Neuronal stem cell (in vitro differentiated cells): ENCODE data around the gene LIN7B.

ENCODE experiments used
- DNase-seq: peaks from one replicate; pipeline ENCODE4 v3.0.0-alpha.2; 2013; ENCODE audit warnings: low spot score
- H2AFZ ChIP-seq: one replicate; pipeline ENCODE4 v1.6.1; 2013; ENCODE audit warnings: mild to moderate bottlenecking, low read length, inconsistent platforms
- H2AK5ac ChIP-seq: 2 replicates; pipeline ENCODE4 v1.6.1; 2013; ENCODE audit warnings: low read depth, mild to moderate bottlenecking, inconsistent platforms, low read length, moderate library complexity, mixed read lengths
- H2BK120ac ChIP-seq: 2 replicates; pipeline ENCODE4 v1.6.1; 2013; ENCODE audit warnings: low read depth, mild to moderate bottlenecking, inconsistent platforms, low read length, moderate library complexity, mixed read lengths
- H2BK12ac ChIP-seq: one replicate; pipeline ENCODE4 v1.6.1; 2013; ENCODE audit warnings: low read length, inconsistent platforms
- H2BK15ac ChIP-seq: 2 replicates; pipeline ENCODE4 v1.6.1; 2013; ENCODE audit warnings: mild to moderate bottlenecking, low read length, inconsistent platforms, mixed read lengths
- H2BK5ac ChIP-seq: one replicate; pipeline ENCODE4 v1.6.1; 2013; ENCODE audit warnings: inconsistent platforms, mild to moderate bottlenecking, low read length, moderate library complexity
- H3K14ac ChIP-seq: one replicate; pipeline ENCODE4 v1.6.1; 2013; ENCODE audit warnings: low read length, inconsistent platforms
- H3K18ac ChIP-seq: 2 replicates; pipeline ENCODE4 v1.6.1; 2013; ENCODE audit warnings: low read length, inconsistent platforms
- H3K23ac ChIP-seq: 2 replicates; pipeline ENCODE4 v1.6.1; 2013; ENCODE audit warnings: low read depth, mild to moderate bottlenecking, mixed read lengths, low read length, inconsistent platforms; ENCODE audit not compliant: poor library complexity
- H3K27ac ChIP-seq: replicated peaks from 3 replicates; pipeline ENCODE4 v1.5.1; 2013; ENCODE audit warnings: low read length, inconsistent platforms
- H3K27me3 ChIP-seq, 3 experiments: 2 replicates each; pipeline ENCODE4 v1.6.1; 2013; ENCODE audit warnings: low read length in 3 of 3, mild to moderate bottlenecking in 2 of 3, inconsistent platforms in 1 of 3, low read depth in 1 of 3, mixed read lengths in 1 of 3, moderate library complexity in 1 of 3; ENCODE audit not compliant: control insufficient read depth in 3 of 3, insufficient read depth in 3 of 3
- H3K36me3 ChIP-seq, 2 donors: replicated peaks in 1 of 2; 2 replicates each; pipeline ENCODE4 v1.6.1; 2013; ENCODE audit warnings: low read length in 2 of 2; ENCODE audit not compliant: control insufficient read depth in 2 of 2, insufficient read depth in 2 of 2
- H3K4ac ChIP-seq: 2 replicates; pipeline ENCODE4 v1.6.1; 2013; ENCODE audit warnings: inconsistent platforms, mild to moderate bottlenecking, low read length, moderate library complexity
- H3K4me1 ChIP-seq, 2 donors: 1 replicate in 1 of 2; 2 replicates in 1 of 2; pipeline ENCODE4 v1.6.1; 2013; ENCODE audit warnings: low read length in 2 of 2, low read depth in 1 of 2; ENCODE audit not compliant: control insufficient read depth in 2 of 2, insufficient read depth in 1 of 2
- H3K4me2 ChIP-seq: one replicate; pipeline ENCODE4 v1.6.1; 2013; ENCODE audit warnings: mild to moderate bottlenecking, low read length, inconsistent platforms; ENCODE audit not compliant: insufficient read depth, poor library complexity, severe bottlenecking
- H3K4me3 ChIP-seq, 2 donors: 2 replicates each; pipeline ENCODE4 v1.5.1; 2013; ENCODE audit warnings: low read length in 2 of 2, mild to moderate bottlenecking in 2 of 2, inconsistent platforms in 1 of 2, moderate library complexity in 1 of 2
- H3K79me1 ChIP-seq: one replicate; pipeline ENCODE4 v1.6.1; 2013; ENCODE audit warnings: low read depth, mild to moderate bottlenecking, inconsistent platforms, low read length, moderate library complexity
- H3K9ac ChIP-seq: one replicate; pipeline ENCODE4 v1.6.1; 2013; ENCODE audit warnings: mild to moderate bottlenecking, low read depth, low read length, inconsistent platforms; ENCODE audit not compliant: poor library complexity
- H3K9me3 ChIP-seq, 2 donors: replicated peaks in 1 of 2; 2 replicates each; pipeline versions ENCODE3 to v1.6.1; 2013; ENCODE audit warnings: low read length in 2 of 2, mild to moderate bottlenecking in 2 of 2, inconsistent platforms in 1 of 2, low read depth in 1 of 2, mixed read lengths in 1 of 2, moderate library complexity in 1 of 2; ENCODE audit not compliant: control insufficient read depth in 2 of 2, insufficient read depth in 1 of 2
- H4K8ac ChIP-seq: one replicate; pipeline ENCODE4 v1.6.1; 2013; ENCODE audit warnings: low read depth, mild to moderate bottlenecking, inconsistent platforms, low read length, moderate library complexity
- H4K91ac ChIP-seq: one replicate; pipeline ENCODE4 v1.6.1; 2013; ENCODE audit warnings: low read length, low read depth, mild to moderate bottlenecking, inconsistent platforms; ENCODE audit not compliant: poor library complexity
- WGBS, 2 donors: extraction: QIAGEN DNeasy Blood & Tissue Kit; methylation state at CpG; one replicate each; pipeline ENCODE4 v1.1.7; 2013; ENCODE audit warnings: missing lambda C conversion rate in 2 of 2, mixed read lengths in 1 of 2; ENCODE audit not compliant: insufficient read length in 2 of 2, insufficient replicate concordance in 1 of 2; ENCODE audit errors: extremely low coverage in 2 of 2; 5-methylcytosine and 5-hydroxymethylcytosine counted together

LIN7B gene

GRCh38 chr19:49117677-49118564 is 3.8 kb downstream of the LIN7B start:
- Histone ChIP-seq H4K8ac (no peak overlapping the region), H2BK12ac (no peak overlapping the region), H2BK15ac (peak overlapping the region; percentile 65), H3K14ac (no peak overlapping the region), H3K36me3 (no peaks in the 10 kb centered on the region), H4K91ac (no peak overlapping the region), H3K79me1 (peaks cover 3% of the 10 kb centered on the region), H2BK5ac (peak overlapping the region; percentile 68), H3K4me3 (peak overlapping the region; percentile 87 to 96), H3K18ac (peak overlapping the region; percentile 22), H3K4me1 (peaks cover 11 to 13% of the 10 kb centered on the region in 2 donors), H3K27me3 (peaks cover 10 to 26% (median 19%) of the 10 kb centered on the region in 3 experiments), H3K4ac (no peak overlapping the region), H3K4me2 (no peak overlapping the region), H2AFZ (peak overlapping the region; percentile 99), H3K23ac (peak overlapping the region; percentile 95), H3K9me3 (no peaks in the 10 kb centered on the region), H3K27ac (no peak overlapping the region), H2AK5ac (peak overlapping the region; percentile 39), H3K9ac (no peak overlapping the region), H2BK120ac (no peak overlapping the region)
- no CpG with 5 or more reads among the region's 26 CpGs for WGBS, 2 donors
- no peak for DNase-seq

- no CpG with 5 or more reads among the region's 85 CpGs for WGBS, 2 donors
- H3K4me3 ChIP-seq, result peak within 1 kb of the TSS; percentile 87 to 96
- H2BK15ac ChIP-seq, result peak within 1 kb of the TSS; percentile 65
- peak within 1 kb of the TSS; percentile 99 for H2AFZ ChIP-seq
- H2BK12ac ChIP-seq, result peak within 1 kb of the TSS; percentile 84
- no peak within 1 kb of the TSS for H4K8ac ChIP-seq
- DNase-seq, result peak; percentile 91
- H3K18ac ChIP-seq, result peak within 1 kb of the TSS; percentile 97
- H2AK5ac ChIP-seq, result peak within 1 kb of the TSS; percentile 39
- peaks cover 9 to 13% of the 10 kb centered on the region in 2 donors for H3K4me1 ChIP-seq
- H3K9ac ChIP-seq, result peak within 1 kb of the TSS; percentile 91
- H3K14ac ChIP-seq, result peak within 1 kb of the TSS; percentile 94
- no peak within 1 kb of the TSS for H3K4ac ChIP-seq
- no peak within 1 kb of the TSS for H3K27ac ChIP-seq
- no peak within 1 kb of the TSS for H2BK120ac ChIP-seq
- H3K23ac ChIP-seq, result peak within 1 kb of the TSS; percentile 95
- H3K4me2 ChIP-seq, result peak within 1 kb of the TSS; percentile 97
- H3K36me3 ChIP-seq, result no peaks in the 10 kb centered on the region
- H3K27me3 ChIP-seq, result peaks cover 10 to 24% (median 24%) of the 10 kb centered on the region in 3 experiments
- no peak within 1 kb of the TSS for H4K91ac ChIP-seq
- H3K9me3 ChIP-seq, result no peaks in the 10 kb centered on the region
- H3K79me1 ChIP-seq, result peaks cover 3% of the 10 kb centered on the region
- peak within 1 kb of the TSS; percentile 68 for H2BK5ac ChIP-seq
These were observed 4.6 kb downstream of the LIN7B start, which contains the start of gene C19orf73 for GRCh38 chr19:49118565-49119410. TSS of gene C19orf73 (minus strand) at chr19:49119143. CDS start at chr19:49119022, 121 bp downstream.

- H3K27me3 ChIP-seq, result peaks cover 10 to 29% (median 25%) of the 10 kb centered on the region in 3 experiments
- WGBS, 2 donors, result no CpG with 5 or more reads among the region's 90 CpGs
These were observed 5.5 kb downstream of the LIN7B start, which contains the start of gene PPFIA3 for GRCh38 chr19:49119411-49120324. TSS of gene PPFIA3 (plus strand) at chr19:49119544. CDS start at chr19:49127874, 8,330 bp downstream.

More at GRCh38 chr19:49119411-49120324, 5.5 kb downstream of the LIN7B start, which contains the start of gene PPFIA3:
- peak within 1 kb of the TSS; percentile 87 to 96 for H3K4me3 ChIP-seq
- H2BK12ac ChIP-seq, result peak within 1 kb of the TSS; percentile 84
- H3K36me3 ChIP-seq, result no peaks in the 10 kb centered on the region
- peak within 1 kb of the TSS; percentile 97 for H3K4me2 ChIP-seq
- no peak within 1 kb of the TSS for H4K8ac ChIP-seq
- peak within 1 kb of the TSS; percentile 97 for H3K18ac ChIP-seq
- peak within 1 kb of the TSS; percentile 94 for H3K14ac ChIP-seq
- H3K9ac ChIP-seq, result peak within 1 kb of the TSS; percentile 91
- H3K27ac ChIP-seq, result no peak within 1 kb of the TSS
- H3K4ac ChIP-seq, result no peak within 1 kb of the TSS
- H3K4me1 ChIP-seq, result peaks cover 6 to 11% of the 10 kb centered on the region in 2 donors
- DNase-seq, result peak; percentile 68
- no peak within 1 kb of the TSS for H4K91ac ChIP-seq
- H2BK120ac ChIP-seq, result no peak within 1 kb of the TSS
- H3K23ac ChIP-seq, result peak within 1 kb of the TSS; percentile 95
- H2AFZ ChIP-seq, result peak within 1 kb of the TSS; percentile 99
- no peaks in the 10 kb centered on the region for H3K9me3 ChIP-seq
- peak within 1 kb of the TSS; percentile 11 for H2AK5ac ChIP-seq
- peak within 1 kb of the TSS; percentile 65 for H2BK15ac ChIP-seq
- H3K79me1 ChIP-seq, result peaks cover 3% of the 10 kb centered on the region
- no peak within 1 kb of the TSS for H2BK5ac ChIP-seq
